ENCODE results near the gene STMND1.
"Not testable (repeated sequence)": the region's sequence is repeated elsewhere in the genome, so short reads cannot be mapped to it uniquely, and the experiment has no call there.

Gene STMND1

GRCh38 chr6:17101422-17102257 lies at the start of gene STMND1:
STMND1 (plus strand) TSS chr6:17102050; CDS start chr6:17102258, 208 bp downstream.
- H3K27ac ChIP-seq (ENCODE audit: low read length), result no peak within 1 kb of the TSS
- H3K27me3 ChIP-seq (ENCODE audit: low read depth, low read length), result peaks cover 10% of the 10 kb centered on the region
- peak within 1 kb of the TSS; percentile 55 to 64 for H3K4me3 ChIP-seq (ENCODE audit: low read depth in 1 of 2, low read length in 2 of 2)
- peaks cover 0 to 13% of the 10 kb centered on the region in 2 donors for H3K4me1 ChIP-seq (ENCODE audit: control insufficient read depth in 1 of 2, insufficient read depth in 2 of 2, low read length in 2 of 2)
- no peaks in the 10 kb centered on the region for H3K9me3 ChIP-seq (ENCODE audit: control insufficient read depth in 1 of 2, low read length in 2 of 2)
- H3K36me3 ChIP-seq (ENCODE audit: control insufficient read depth in 1 of 2, insufficient read depth in 2 of 2, low read length in 2 of 2), result no peaks in the 10 kb centered on the region

- H3K9me3 ChIP-seq (ENCODE audit: control insufficient read depth in 1 of 2, low read length in 2 of 2), result no peaks in the 10 kb centered on the region
- H3K27ac ChIP-seq (ENCODE audit: low read length), result no peak overlapping the region
- H3K4me3 ChIP-seq (ENCODE audit: low read depth in 1 of 2, low read length in 2 of 2), result no peak overlapping the region
- H3K27me3 ChIP-seq (ENCODE audit: low read depth, low read length), result no peaks in the 10 kb centered on the region
- H3K36me3 ChIP-seq (ENCODE audit: control insufficient read depth in 1 of 2, insufficient read depth in 2 of 2, low read length in 2 of 2), result no peaks in the 10 kb centered on the region
- no peaks in the 10 kb centered on the region for H3K4me1 ChIP-seq (ENCODE audit: control insufficient read depth in 1 of 2, insufficient read depth in 2 of 2, low read length in 2 of 2)
These were observed 47.2 kb upstream of the STMND1 start for GRCh38 chr6:17054647-17055046.

DNA sequence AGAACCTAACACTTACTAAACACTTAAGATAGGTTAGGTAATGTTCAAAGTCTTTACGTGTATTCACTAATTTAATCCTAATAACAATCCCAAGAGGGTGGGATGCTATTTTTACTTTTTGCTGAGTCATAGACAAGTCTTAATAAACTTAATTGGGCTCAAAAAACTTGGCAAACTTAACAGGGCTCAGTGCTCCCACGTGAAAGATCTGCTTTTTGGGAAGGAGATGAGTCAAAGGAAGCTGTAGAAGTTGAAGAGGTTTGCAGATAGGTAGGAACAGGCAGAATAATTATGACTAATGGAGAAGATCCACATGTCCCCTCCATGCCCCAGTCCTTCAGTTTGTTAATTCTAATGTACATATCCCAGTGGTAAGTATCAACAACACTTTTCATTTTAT lies 44.5 kb upstream of the STMND1 start:
- Histone ChIP-seq H3K4me3 (ENCODE audit: low read depth in 1 of 2, low read length in 2 of 2) (no peak overlapping the region), H3K9me3 (ENCODE audit: control insufficient read depth in 1 of 2, low read length in 2 of 2) (no peaks in the 10 kb centered on the region)

DNA sequence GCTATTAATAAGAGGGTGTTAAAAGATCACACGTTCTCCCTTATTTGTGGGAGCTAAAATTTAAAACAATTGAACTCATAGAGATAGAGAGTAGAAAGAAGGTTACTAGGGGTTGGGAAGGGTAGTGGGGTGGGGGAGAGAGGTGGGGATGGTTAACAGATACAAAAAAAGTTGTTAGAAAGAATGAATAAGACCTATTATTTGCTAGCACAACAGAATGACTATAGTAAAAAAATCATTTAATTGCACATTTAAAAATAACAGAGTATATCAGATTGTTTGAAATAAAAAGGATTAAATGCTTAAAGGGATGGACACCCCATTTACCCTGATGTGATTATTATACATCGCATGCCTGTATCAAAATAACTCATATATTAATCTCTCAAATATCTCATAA lies 43.3 kb upstream of the STMND1 start:
- Histone ChIP-seq H3K27me3 (ENCODE audit: low read depth, low read length) (no peaks in the 10 kb centered on the region), H3K36me3 (ENCODE audit: control insufficient read depth in 1 of 2, insufficient read depth in 2 of 2, low read length in 2 of 2) (no peaks in the 10 kb centered on the region), H3K27ac (ENCODE audit: low read length) (no peak overlapping the region), H3K9me3 (ENCODE audit: control insufficient read depth in 1 of 2, low read length in 2 of 2) (no peaks in the 10 kb centered on the region), H3K4me1 (ENCODE audit: control insufficient read depth in 1 of 2, insufficient read depth in 2 of 2, low read length in 2 of 2) (no peaks in the 10 kb centered on the region), H3K4me3 (ENCODE audit: low read depth in 1 of 2, low read length in 2 of 2) (no peak overlapping the region)

More for the DNA sequence above, 44.5 kb upstream of the STMND1 start:
- no peaks in the 10 kb centered on the region for H3K4me1 ChIP-seq (ENCODE audit: control insufficient read depth in 1 of 2, insufficient read depth in 2 of 2, low read length in 2 of 2)
- H3K27ac ChIP-seq (ENCODE audit: low read length), result no peak overlapping the region
- no peaks in the 10 kb centered on the region for H3K36me3 ChIP-seq (ENCODE audit: control insufficient read depth in 1 of 2, insufficient read depth in 2 of 2, low read length in 2 of 2)
- no peaks in the 10 kb centered on the region for H3K27me3 ChIP-seq (ENCODE audit: low read depth, low read length)

- no peaks in the 10 kb centered on the region for H3K9me3 ChIP-seq (ENCODE audit: control insufficient read depth in 1 of 2, low read length in 2 of 2)
- H3K27ac ChIP-seq (ENCODE audit: low read length), result no peak overlapping the region
- no peaks in the 10 kb centered on the region for H3K4me1 ChIP-seq (ENCODE audit: control insufficient read depth in 1 of 2, insufficient read depth in 2 of 2, low read length in 2 of 2)
These were observed 42.8 kb upstream of the STMND1 start for GRCh38 chr6:17059022-17059421.

GRCh38 chr6:17059850-17060249 lies 42.0 kb upstream of the STMND1 start:
- Histone ChIP-seq H3K27ac (ENCODE audit: low read length) (no peak overlapping the region), H3K27me3 (ENCODE audit: low read depth, low read length) (no peaks in the 10 kb centered on the region)

More at GRCh38 chr6:17059022-17059421, 42.8 kb upstream of the STMND1 start:
- no peaks in the 10 kb centered on the region for H3K27me3 ChIP-seq (ENCODE audit: low read depth, low read length)
- no peaks in the 10 kb centered on the region for H3K36me3 ChIP-seq (ENCODE audit: control insufficient read depth in 1 of 2, insufficient read depth in 2 of 2, low read length in 2 of 2)
- no peak overlapping the region for H3K4me3 ChIP-seq (ENCODE audit: low read depth in 1 of 2, low read length in 2 of 2)

GRCh38 chr6:17061097-17061496 lies 40.8 kb upstream of the STMND1 start:
- no peaks in the 10 kb centered on the region for H3K4me1 ChIP-seq (ENCODE audit: control insufficient read depth in 1 of 2, insufficient read depth in 2 of 2, low read length in 2 of 2)
- no peaks in the 10 kb centered on the region for H3K36me3 ChIP-seq (ENCODE audit: control insufficient read depth in 1 of 2, insufficient read depth in 2 of 2, low read length in 2 of 2)
- no peak overlapping the region for H3K4me3 ChIP-seq (ENCODE audit: low read depth in 1 of 2, low read length in 2 of 2)
- H3K27me3 ChIP-seq (ENCODE audit: low read depth, low read length), result no peaks in the 10 kb centered on the region
- H3K27ac ChIP-seq (ENCODE audit: low read length), result no peak overlapping the region
- no peaks in the 10 kb centered on the region for H3K9me3 ChIP-seq (ENCODE audit: control insufficient read depth in 1 of 2, low read length in 2 of 2)

More at GRCh38 chr6:17059850-17060249, 42.0 kb upstream of the STMND1 start:
- no peaks in the 10 kb centered on the region for H3K9me3 ChIP-seq (ENCODE audit: control insufficient read depth in 1 of 2, low read length in 2 of 2)
- no peaks in the 10 kb centered on the region for H3K36me3 ChIP-seq (ENCODE audit: control insufficient read depth in 1 of 2, insufficient read depth in 2 of 2, low read length in 2 of 2)
- H3K4me3 ChIP-seq (ENCODE audit: low read depth in 1 of 2, low read length in 2 of 2), result no peak overlapping the region
- no peaks in the 10 kb centered on the region for H3K4me1 ChIP-seq (ENCODE audit: control insufficient read depth in 1 of 2, insufficient read depth in 2 of 2, low read length in 2 of 2)

DNA sequence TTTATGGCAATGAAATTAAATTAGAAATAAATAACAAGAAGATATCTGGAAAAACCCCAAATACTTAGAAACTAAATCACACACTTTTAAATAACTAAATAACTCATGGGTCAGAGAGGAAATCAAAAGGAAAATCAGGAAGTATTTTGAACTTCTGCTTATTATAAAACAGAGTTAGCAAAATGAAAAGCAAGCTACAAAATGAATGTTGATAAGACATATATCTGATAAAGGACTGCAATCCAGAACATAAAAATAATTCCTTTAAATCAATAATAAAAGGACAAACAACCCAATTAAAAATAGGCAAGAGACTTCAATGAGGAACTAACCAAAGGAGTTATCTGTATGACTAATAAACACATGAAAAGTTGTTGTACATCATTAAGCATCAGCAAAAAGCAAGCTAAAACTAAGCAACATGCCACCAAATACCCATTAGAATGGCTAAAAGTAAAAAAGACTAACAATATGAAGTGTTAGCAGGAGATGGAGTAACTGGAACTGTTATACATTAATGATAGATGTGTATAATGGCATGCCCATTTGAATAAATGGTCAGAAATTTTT lies 38.9 kb upstream of the STMND1 start:
- no peaks in the 10 kb centered on the region for H3K4me1 ChIP-seq (ENCODE audit: control insufficient read depth in 1 of 2, insufficient read depth in 2 of 2, low read length in 2 of 2)
- H3K36me3 ChIP-seq (ENCODE audit: control insufficient read depth in 1 of 2, insufficient read depth in 2 of 2, low read length in 2 of 2), result no peaks in the 10 kb centered on the region
- no peaks in the 10 kb centered on the region for H3K27me3 ChIP-seq (ENCODE audit: low read depth, low read length)

DNA sequence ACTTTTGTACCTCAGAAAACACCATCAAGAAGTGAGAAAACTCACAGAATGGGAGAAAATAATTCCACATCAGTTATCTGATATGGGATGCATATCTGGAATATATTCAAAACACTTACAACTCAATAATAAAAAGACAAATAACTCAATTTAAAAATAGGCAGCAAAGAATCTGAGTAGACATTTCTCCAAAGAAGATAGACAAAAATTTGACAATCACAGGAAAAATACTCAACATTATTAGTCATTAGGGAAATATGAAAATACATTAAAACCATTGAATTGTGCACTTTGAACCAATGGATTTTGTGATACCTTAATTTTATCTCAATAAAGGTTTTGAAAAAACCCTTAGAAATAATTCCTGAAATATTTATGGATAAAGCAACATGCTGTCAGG lies 36.9 kb upstream of the STMND1 start:
- H3K4me3 ChIP-seq (ENCODE audit: low read depth in 1 of 2, low read length in 2 of 2), result no peak overlapping the region
- peaks cover 0 to 3% of the 10 kb centered on the region in 2 donors for H3K9me3 ChIP-seq (ENCODE audit: control insufficient read depth in 1 of 2, low read length in 2 of 2)
- no peak overlapping the region for H3K27ac ChIP-seq (ENCODE audit: low read length)
- no peaks in the 10 kb centered on the region for H3K36me3 ChIP-seq (ENCODE audit: control insufficient read depth in 1 of 2, insufficient read depth in 2 of 2, low read length in 2 of 2)
- no peaks in the 10 kb centered on the region for H3K4me1 ChIP-seq (ENCODE audit: control insufficient read depth in 1 of 2, insufficient read depth in 2 of 2, low read length in 2 of 2)
- H3K27me3 ChIP-seq (ENCODE audit: low read depth, low read length), result no peaks in the 10 kb centered on the region

More for the DNA sequence above, 38.9 kb upstream of the STMND1 start:
- Histone ChIP-seq H3K4me3 (ENCODE audit: low read depth in 1 of 2, low read length in 2 of 2) (no peak overlapping the region), H3K27ac (ENCODE audit: low read length) (no peak overlapping the region), H3K9me3 (ENCODE audit: control insufficient read depth in 1 of 2, low read length in 2 of 2) (no peaks in the 10 kb centered on the region)

GRCh38 chr6:17066610-17067009 lies 35.2 kb upstream of the STMND1 start:
- Histone ChIP-seq H3K36me3 (ENCODE audit: control insufficient read depth in 1 of 2, insufficient read depth in 2 of 2, low read length in 2 of 2) (no peaks in the 10 kb centered on the region), H3K4me1 (ENCODE audit: control insufficient read depth in 1 of 2, insufficient read depth in 2 of 2, low read length in 2 of 2) (no peaks in the 10 kb centered on the region), H3K9me3 (ENCODE audit: control insufficient read depth in 1 of 2, low read length in 2 of 2) (peaks cover 0 to 3% of the 10 kb centered on the region in 2 donors), H3K4me3 (ENCODE audit: low read depth in 1 of 2, low read length in 2 of 2) (no peak overlapping the region), H3K27ac (ENCODE audit: low read length) (no peak overlapping the region), H3K27me3 (ENCODE audit: low read depth, low read length) (no peaks in the 10 kb centered on the region)

GRCh38 chr6:17068972-17069371 lies 32.9 kb upstream of the STMND1 start:
- H3K27me3 ChIP-seq (ENCODE audit: low read depth, low read length); H3K27ac ChIP-seq (ENCODE audit: low read length); H3K4me3 ChIP-seq (ENCODE audit: low read depth in 1 of 2, low read length in 2 of 2); H3K36me3 ChIP-seq (ENCODE audit: control insufficient read depth in 1 of 2, insufficient read depth in 2 of 2, low read length in 2 of 2); H3K4me1 ChIP-seq (ENCODE audit: control insufficient read depth in 1 of 2, insufficient read depth in 2 of 2, low read length in 2 of 2); H3K9me3 ChIP-seq (ENCODE audit: control insufficient read depth in 1 of 2, low read length in 2 of 2): not testable (repeated sequence)
